Stimulated activated memory B cell treated with anti-CD40 and anti-IgM and Interleukin-4, amounts not matched to agents 10 μg/mL and 1 μg/mL and 100 μg/mL, for 72 hours (primary cell): ENCODE data around the gene TJP3.
A peak's percentile ranks its signal among the peaks of the same experiment; 100 is the strongest.

Experiments
- ATAC-seq: fragments of 150-1000 bp; cut with Tn5 transposase; 2 replicates; pipeline ENCODE4 v1.10.0; 2021
- H3K27ac Mint-ChIP-seq: one replicate; pipeline ENCODE4 v1.8.0; 2022; ENCODE audit warnings: mild to moderate bottlenecking, mixed read lengths
- H3K27me3 Mint-ChIP-seq: one replicate; pipeline ENCODE4 v1.8.0; 2022; ENCODE audit warnings: mixed read lengths
- H3K36me3 Mint-ChIP-seq: one replicate; pipeline ENCODE4 v1.8.0; 2022; ENCODE audit warnings: mixed read lengths
- H3K4me1 Mint-ChIP-seq: one replicate; pipeline ENCODE4 v1.8.0; 2022; ENCODE audit warnings: mixed read lengths
- H3K4me3 Mint-ChIP-seq: one replicate; pipeline ENCODE4 v1.8.0; 2022; ENCODE audit warnings: mild to moderate bottlenecking, moderate library complexity, mixed read lengths
- H3K9me3 Mint-ChIP-seq: one replicate; pipeline ENCODE4 v1.8.0; 2022; ENCODE audit warnings: mixed read lengths

The TJP3 gene

GRCh38 chr19:3669082-3669946 lies 38.9 kb upstream of the TJP3 start:
- H3K36me3 Mint-ChIP-seq: peaks cover 27% of the 10 kb centered on the region
- H3K27me3 Mint-ChIP-seq: peaks cover 9% of the 10 kb centered on the region
- no peaks in the 10 kb centered on the region for H3K9me3 Mint-ChIP-seq
- no peak overlapping the region for H3K4me3 Mint-ChIP-seq
- no peak overlapping the region for H3K27ac Mint-ChIP-seq
- no peak for ATAC-seq
- H3K4me1 Mint-ChIP-seq: peaks cover 53% of the 10 kb centered on the region

GRCh38 chr19:3669947-3670795 lies 38.0 kb upstream of the TJP3 start:
- H3K27ac Mint-ChIP-seq: peak overlapping the region; percentile 79
- peaks cover 46% of the 10 kb centered on the region for H3K4me1 Mint-ChIP-seq
- peaks cover 32% of the 10 kb centered on the region for H3K36me3 Mint-ChIP-seq
- H3K9me3 Mint-ChIP-seq: no peaks in the 10 kb centered on the region
- H3K4me3 Mint-ChIP-seq: no peak overlapping the region
- peaks cover 9% of the 10 kb centered on the region for H3K27me3 Mint-ChIP-seq
- no peak for ATAC-seq

DNA sequence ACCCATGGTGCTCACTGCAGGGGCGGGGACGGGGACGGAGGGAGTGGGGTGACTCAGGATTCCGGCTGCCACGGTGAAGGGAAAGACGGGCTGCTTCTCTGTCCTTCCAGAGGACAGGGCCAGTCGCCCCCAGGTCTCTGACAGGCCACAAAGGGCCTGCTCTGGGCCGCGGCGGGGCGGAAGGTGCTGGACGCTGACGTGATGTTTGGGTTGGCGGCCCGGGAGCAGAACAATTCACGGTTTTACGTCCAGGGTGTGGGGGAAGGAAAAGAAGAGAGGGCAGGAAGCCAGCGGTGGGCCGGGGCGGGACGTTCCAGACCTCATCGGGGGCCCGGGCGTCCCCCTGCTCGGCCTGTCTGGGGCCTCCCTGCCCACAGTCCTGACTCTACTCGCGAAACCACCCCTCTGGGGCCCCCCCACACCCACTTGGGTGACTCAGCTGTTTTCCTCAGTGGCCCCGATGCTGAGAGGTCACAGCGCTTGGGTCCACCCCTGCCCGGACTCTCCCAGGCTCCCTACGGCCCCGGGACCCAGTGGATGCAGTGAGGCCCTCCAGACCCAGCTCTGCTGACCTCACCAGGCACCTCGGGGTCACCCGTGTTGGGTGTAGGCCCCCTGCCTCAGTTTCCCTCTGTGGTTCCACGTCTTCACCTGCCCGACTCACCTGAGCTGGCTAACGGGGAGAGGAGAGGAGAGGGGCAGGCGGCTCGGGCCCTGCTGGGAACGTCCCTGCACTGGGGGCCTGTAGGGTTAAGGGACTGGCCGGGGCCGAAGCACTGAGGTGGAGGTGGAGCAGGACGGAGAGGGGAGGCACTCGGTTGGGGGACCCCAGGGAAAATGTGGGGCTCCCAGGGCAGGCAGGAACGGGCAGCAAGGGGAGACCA lies 37.1 kb upstream of the TJP3 start:
- ATAC-seq: peak; percentile 65
- Mint-ChIP-seq H3K36me3 (peaks cover 32% of the 10 kb centered on the region), H3K9me3 (no peaks in the 10 kb centered on the region), H3K4me3 (peak overlapping the region; percentile 65), H3K4me1 (peaks cover 38% of the 10 kb centered on the region), H3K27me3 (peaks cover 9% of the 10 kb centered on the region), H3K27ac (peak overlapping the region; percentile 79)

GRCh38 chr19:3671680-3672574 lies 36.3 kb upstream of the TJP3 start:
- Mint-ChIP-seq H3K27me3 (peaks cover 9% of the 10 kb centered on the region), H3K27ac (peak overlapping the region; percentile 79), H3K4me1 (peaks cover 34% of the 10 kb centered on the region), H3K36me3 (peaks cover 30% of the 10 kb centered on the region), H3K4me3 (peak overlapping the region; percentile 44), H3K9me3 (no peaks in the 10 kb centered on the region)
- ATAC-seq: peak; percentile 35

DNA sequence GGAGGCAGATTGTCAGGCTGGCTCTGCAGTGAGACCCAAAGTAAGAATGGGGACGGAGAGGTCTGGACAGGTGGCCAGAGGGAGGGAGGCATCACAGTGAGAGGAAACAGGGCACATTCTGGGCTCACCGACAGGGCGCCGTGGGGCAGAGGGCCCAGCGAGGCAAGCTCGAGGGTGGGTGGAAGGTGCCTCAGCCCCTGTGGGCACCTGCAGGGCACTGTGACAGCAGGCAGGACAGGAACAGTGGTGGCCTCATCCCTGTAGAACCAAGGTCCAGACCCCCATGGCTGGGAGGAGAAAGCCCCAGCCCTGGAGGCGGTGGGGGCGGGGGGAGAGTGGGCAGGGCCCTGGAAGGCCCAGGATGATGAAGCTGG lies 35.6 kb upstream of the TJP3 start:
- Mint-ChIP-seq H3K4me3 (no peak overlapping the region), H3K4me1 (peaks cover 27% of the 10 kb centered on the region), H3K36me3 (peaks cover 25% of the 10 kb centered on the region), H3K27me3 (peaks cover 9% of the 10 kb centered on the region), H3K27ac (peak overlapping the region; percentile 79), H3K9me3 (no peaks in the 10 kb centered on the region)
- ATAC-seq: no peak

DNA sequence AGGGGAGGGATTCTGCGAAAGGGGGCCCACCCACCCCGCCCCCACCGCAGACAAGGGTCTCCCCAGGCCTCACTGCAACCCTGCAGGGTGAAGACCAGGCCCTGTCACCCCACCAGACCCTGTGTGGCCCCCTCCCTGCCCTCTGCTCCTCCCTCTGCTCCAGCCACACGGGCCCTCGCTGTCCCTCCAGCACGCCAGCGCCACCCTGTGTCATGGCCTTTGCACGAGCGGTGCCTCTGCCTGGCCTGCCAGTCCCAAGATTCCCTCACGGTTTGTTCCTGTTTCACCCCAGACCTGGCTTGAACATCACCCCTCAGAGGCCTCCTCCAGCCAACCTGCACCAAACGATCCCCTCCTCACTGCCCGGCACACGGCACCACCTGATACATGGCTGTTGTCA lies 35.2 kb upstream of the TJP3 start:
- no peak overlapping the region for H3K27ac Mint-ChIP-seq
- ATAC-seq: no peak
- peaks cover 26% of the 10 kb centered on the region for H3K4me1 Mint-ChIP-seq
- H3K27me3 Mint-ChIP-seq: peaks cover 9% of the 10 kb centered on the region
- H3K4me3 Mint-ChIP-seq: no peak overlapping the region
- no peaks in the 10 kb centered on the region for H3K9me3 Mint-ChIP-seq
- H3K36me3 Mint-ChIP-seq: peaks cover 24% of the 10 kb centered on the region

DNA sequence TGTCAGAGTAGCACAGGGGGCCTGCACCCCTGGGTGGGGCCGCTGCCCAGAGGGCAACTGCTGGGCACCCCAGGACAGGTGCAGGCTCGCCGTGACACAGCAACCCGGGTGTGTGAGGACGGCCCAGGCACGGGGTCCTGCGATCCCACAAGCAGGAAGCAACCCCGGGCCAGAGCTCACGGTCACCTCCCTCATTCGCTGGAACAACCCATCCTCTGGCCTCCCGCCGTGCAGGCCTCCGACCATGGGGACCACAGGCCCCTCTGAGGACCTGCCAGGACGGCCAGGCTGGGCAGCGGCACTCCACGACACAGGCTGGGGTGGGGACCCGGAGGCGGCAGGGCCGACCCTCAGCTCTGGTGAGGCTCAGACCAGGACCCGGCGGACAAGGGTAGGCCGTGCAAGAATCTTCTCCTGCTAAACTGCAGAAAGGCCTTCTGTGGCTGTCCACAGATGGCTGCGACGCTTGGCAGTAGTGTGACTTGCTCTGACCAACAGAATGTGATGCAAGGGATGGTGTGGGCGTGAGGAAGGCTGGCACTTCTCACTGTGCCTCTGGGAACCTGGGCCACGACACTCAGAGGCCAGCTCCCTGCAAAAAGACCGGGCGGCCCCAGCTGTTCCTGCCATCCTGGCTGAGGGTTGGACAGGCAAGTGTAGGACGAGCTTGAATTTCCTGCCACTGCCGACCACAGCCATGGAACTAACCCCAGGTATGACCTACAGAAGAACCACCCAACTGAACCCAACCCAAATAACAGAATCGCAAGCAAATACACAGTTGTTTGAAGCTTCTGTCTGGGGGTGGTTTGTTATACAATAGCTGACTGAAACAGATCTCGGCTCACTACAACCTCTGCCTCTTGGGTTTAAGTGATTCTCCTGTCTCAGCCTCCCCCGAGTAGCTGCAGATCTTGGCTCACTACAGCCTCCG lies 34.4 kb upstream of the TJP3 start:
- H3K4me3 Mint-ChIP-seq: no peak overlapping the region
- ATAC-seq: no peak
- H3K9me3 Mint-ChIP-seq: no peaks in the 10 kb centered on the region
- peaks cover 9% of the 10 kb centered on the region for H3K27me3 Mint-ChIP-seq
- H3K4me1 Mint-ChIP-seq: peaks cover 26% of the 10 kb centered on the region
- H3K36me3 Mint-ChIP-seq: peaks cover 17% of the 10 kb centered on the region
- H3K27ac Mint-ChIP-seq: no peak overlapping the region

- peaks cover 9% of the 10 kb centered on the region for H3K27me3 Mint-ChIP-seq
- H3K4me3 Mint-ChIP-seq: no peak overlapping the region
- H3K36me3 Mint-ChIP-seq: peaks cover 22% of the 10 kb centered on the region
- H3K4me1 Mint-ChIP-seq: peaks cover 26% of the 10 kb centered on the region
- H3K9me3 Mint-ChIP-seq: no peaks in the 10 kb centered on the region
- ATAC-seq: no peak
- H3K27ac Mint-ChIP-seq: no peak overlapping the region
These were observed 33.2 kb upstream of the TJP3 start for GRCh38 chr19:3674784-3675543.

GRCh38 chr19:3678188-3678587 lies 30.0 kb upstream of the TJP3 start:
- peaks cover 21% of the 10 kb centered on the region for H3K36me3 Mint-ChIP-seq
- H3K9me3 Mint-ChIP-seq: no peaks in the 10 kb centered on the region
- H3K4me3 Mint-ChIP-seq: no peak overlapping the region
- H3K27me3 Mint-ChIP-seq: no peaks in the 10 kb centered on the region
- ATAC-seq: no peak
- H3K27ac Mint-ChIP-seq: no peak overlapping the region
- H3K4me1 Mint-ChIP-seq: peaks cover 6% of the 10 kb centered on the region

DNA sequence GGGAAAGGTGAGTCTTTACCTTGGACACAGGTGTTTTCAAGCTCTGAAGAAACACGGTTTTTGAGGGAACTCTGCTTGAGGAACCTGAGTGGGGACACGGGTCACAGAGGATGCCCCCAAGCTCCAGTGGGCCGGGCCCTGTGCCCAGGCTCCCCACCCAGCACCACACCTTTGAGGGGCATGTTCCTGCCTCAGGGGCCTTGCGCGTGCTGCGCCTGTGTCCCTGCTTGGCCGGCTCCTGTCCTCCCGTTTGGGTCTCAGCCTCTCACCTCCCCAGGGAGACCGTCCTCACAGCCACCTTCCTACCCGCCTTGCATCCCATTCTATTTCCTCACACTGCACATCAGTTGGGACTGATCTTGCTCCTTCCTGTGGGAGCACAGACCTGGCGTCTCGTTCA lies 29.0 kb upstream of the TJP3 start:
- Mint-ChIP-seq H3K36me3 (peaks cover 22% of the 10 kb centered on the region), H3K9me3 (no peaks in the 10 kb centered on the region), H3K27me3 (no peaks in the 10 kb centered on the region), H3K4me1 (peaks cover 13% of the 10 kb centered on the region), H3K4me3 (no peak overlapping the region), H3K27ac (no peak overlapping the region)
- ATAC-seq: no peak

GRCh38 chr19:3679581-3679980 lies 28.6 kb upstream of the TJP3 start:
- H3K9me3 Mint-ChIP-seq: no peaks in the 10 kb centered on the region
- no peak overlapping the region for H3K4me3 Mint-ChIP-seq
- ATAC-seq: no peak
- H3K4me1 Mint-ChIP-seq: peaks cover 17% of the 10 kb centered on the region
- no peak overlapping the region for H3K27ac Mint-ChIP-seq
- peaks cover 23% of the 10 kb centered on the region for H3K36me3 Mint-ChIP-seq
- H3K27me3 Mint-ChIP-seq: no peaks in the 10 kb centered on the region

GRCh38 chr19:3680939-3681338 lies 27.2 kb upstream of the TJP3 start:
- H3K4me3 Mint-ChIP-seq: no peak overlapping the region
- ATAC-seq: no peak
- H3K9me3 Mint-ChIP-seq: no peaks in the 10 kb centered on the region
- H3K27me3 Mint-ChIP-seq: no peaks in the 10 kb centered on the region
- H3K36me3 Mint-ChIP-seq: peaks cover 20% of the 10 kb centered on the region
- H3K27ac Mint-ChIP-seq: no peak overlapping the region
- H3K4me1 Mint-ChIP-seq: peaks cover 17% of the 10 kb centered on the region

DNA sequence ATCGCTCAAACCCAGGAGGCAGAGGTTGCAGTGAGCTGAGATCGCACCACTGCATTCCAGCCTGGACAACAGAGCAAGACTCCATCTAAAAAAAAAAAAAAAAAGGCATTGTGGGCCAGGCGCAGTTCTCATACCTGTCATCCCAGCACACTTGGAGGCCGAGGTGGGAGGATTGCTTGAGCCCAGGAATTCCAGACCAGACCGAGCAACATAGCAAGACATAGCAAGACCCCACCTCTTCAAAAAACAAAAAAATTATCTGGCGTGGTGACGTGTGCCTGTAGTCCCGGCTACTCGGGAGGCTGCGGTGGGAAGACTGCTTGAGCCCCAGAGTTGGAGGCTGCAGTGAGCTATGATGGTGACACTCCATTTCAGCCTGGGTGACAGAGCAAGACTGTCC lies 25.9 kb upstream of the TJP3 start:
- Mint-ChIP-seq H3K4me1 (peaks cover 21% of the 10 kb centered on the region), H3K27me3 (no peaks in the 10 kb centered on the region), H3K4me3 (no peak overlapping the region), H3K27ac (no peak overlapping the region), H3K9me3 (no peaks in the 10 kb centered on the region), H3K36me3 (peaks cover 20% of the 10 kb centered on the region)
- no peak for ATAC-seq
